ENCODE measurements around the gene UGT1A8. TPM values are rescaled to one million over a fixed set of nuclear protein-coding genes. Genes with fewer than 3 reads are reported as not detected.
"Not testable (repeated sequence)": the region's sequence is repeated elsewhere in the genome, so short reads cannot be mapped to it uniquely, and the experiment has no call there.

Gene UGT1A8
- total and polyA plus RNA-seq, 10 donors = not detected

- intact Hi-C loops (cut with DNase I; ENCODE audit: low total_unique reads) = no loop called here
- 85 to 95% (median 89%) methylated on average over 8 of the region's 8 CpGs for WGBS, 5 donors
- H3K9me3 ChIP-seq = peaks cover 0 to 12% (median 2%) of the 10 kb centered on the region in 8 donors
- DNase-seq = no peak
- no peak overlapping the region for H3K27ac ChIP-seq
- no peak overlapping the region for H3K4me3 ChIP-seq
- no peaks in the 10 kb centered on the region for H3K4me1 ChIP-seq
- no peaks in the 10 kb centered on the region for H3K27me3 ChIP-seq (replicated peaks in 1 of 7)
- no peaks in the 10 kb centered on the region for H3K36me3 ChIP-seq
- TF ChIP-seq POLR2A (IDR thresholded peaks at IDR 0.05) (no peak), POLR2AphosphoS5 (IDR thresholded peaks at IDR 0.05) (no peak), CTCF (IDR thresholded peaks at IDR 0.05 in 8 of 11, conservative IDR thresholded peaks at IDR 0.05 in 3 of 11) (no peak)
Observed at GRCh38 chr2:233699424-233700027, 82.1 kb downstream of the UGT1A8 start.

- 27 to 62% (median 38%) methylated on average over 1 of the region's 1 CpG for WGBS, 5 donors
- Histone ChIP-seq H3K4me1 (no peaks in the 10 kb centered on the region), H3K4me3 (no peak overlapping the region), H3K9me3 (peaks cover 0 to 14% (median 2%) of the 10 kb centered on the region in 8 donors), H3K36me3 (no peaks in the 10 kb centered on the region), H3K27me3 (replicated peaks in 1 of 7) (no peaks in the 10 kb centered on the region), H3K27ac (no peak overlapping the region)
- TF ChIP-seq POLR2AphosphoS5 (IDR thresholded peaks at IDR 0.05) (no peak), POLR2A (IDR thresholded peaks at IDR 0.05) (no peak), CTCF (IDR thresholded peaks at IDR 0.05 in 8 of 11, conservative IDR thresholded peaks at IDR 0.05 in 3 of 11) (no peak)
- intact Hi-C loops (cut with DNase I; ENCODE audit: low total_unique reads) = no loop called here
- no peak for DNase-seq
Observed at GRCh38 chr2:233700028-233700635, 82.7 kb downstream of the UGT1A8 start.

DNA sequence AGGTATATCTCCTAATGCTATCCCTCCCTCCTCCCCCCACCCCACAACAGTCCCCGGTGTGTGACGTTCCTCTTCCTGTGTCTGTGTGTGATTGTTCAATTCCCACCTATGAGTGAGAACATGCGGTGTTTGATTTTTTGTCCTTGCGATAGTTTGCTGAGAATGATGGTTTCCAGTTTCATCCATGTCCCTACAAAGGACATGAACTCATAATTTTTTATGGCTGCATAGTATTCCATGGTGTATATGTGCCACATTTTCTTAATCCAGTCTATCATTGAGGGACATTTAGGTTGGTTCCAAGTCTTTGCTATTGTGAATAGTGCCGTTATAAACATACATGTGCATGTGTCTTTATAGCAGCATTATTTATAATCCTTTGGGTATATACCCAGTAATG lies 83.4 kb downstream of the UGT1A8 start:
- H3K9me3 ChIP-seq = peaks cover 0 to 14% (median 2%) of the 10 kb centered on the region in 8 donors
- DNase-seq; intact Hi-C loops (cut with DNase I; ENCODE audit: low total_unique reads); H3K27ac ChIP-seq; H3K36me3 ChIP-seq; H3K4me3 ChIP-seq; H3K27me3 ChIP-seq (replicated peaks in 1 of 7); H3K4me1 ChIP-seq: not testable (repeated sequence)
- 78 to 96% (median 91%) methylated on average over 5 of the region's 5 CpGs for WGBS, 5 donors

GRCh38 chr2:233702238-233702637 lies 84.8 kb downstream of the UGT1A8 start:
- H3K4me3 ChIP-seq = no peak overlapping the region
- TF ChIP-seq CTCF (IDR thresholded peaks at IDR 0.05 in 8 of 11, conservative IDR thresholded peaks at IDR 0.05 in 3 of 11) = no peak
- TF ChIP-seq POLR2A (IDR thresholded peaks at IDR 0.05) = no peak
- no peak for TF ChIP-seq POLR2AphosphoS5 (IDR thresholded peaks at IDR 0.05)
- intact Hi-C loops (cut with DNase I; ENCODE audit: low total_unique reads) = no loop called here
- no peaks in the 10 kb centered on the region for H3K36me3 ChIP-seq
- WGBS, 5 donors = 55 to 67% (median 64%) methylated on average over 3 of the region's 3 CpGs
- DNase-seq = no peak
- no peak overlapping the region for H3K27ac ChIP-seq
- peaks cover 0 to 14% (median 2%) of the 10 kb centered on the region in 8 donors for H3K9me3 ChIP-seq
- no peaks in the 10 kb centered on the region for H3K4me1 ChIP-seq
- peaks cover 0 to 4% (median 0%) of the 10 kb centered on the region in 7 donors for H3K27me3 ChIP-seq (replicated peaks in 1 of 7)

Measured in spleen (tissue), 11 donors.